ENCODE results near the gene IL25.

The IL25 gene

GRCh38 chr14:23380976-23381375 is 8.4 kb downstream of the IL25 start (continued):
- TF ChIP-seq ZFP3 (CRISPR knock-in tag; IDR thresholded peaks at IDR 0.05) (no peak), POU6F1 (CRISPR knock-in tag; IDR thresholded peaks at IDR 0.05; ENCODE audit: borderline replicate concordance, low read depth) (no peak), CSRNP3 (CRISPR knock-in tag; IDR thresholded peaks at IDR 0.05) (no peak)

GRCh38 chr14:23381871-23382270 is 9.3 kb downstream of the IL25 start:
- no peak for TF ChIP-seq GLIS3 (CRISPR knock-in tag; IDR thresholded peaks at IDR 0.05)
- no peak for TF ChIP-seq CSRNP3 (CRISPR knock-in tag; IDR thresholded peaks at IDR 0.05)
- TF ChIP-seq RARB (CRISPR knock-in tag; IDR thresholded peaks at IDR 0.05) = no peak
- no peak for TF ChIP-seq CSDC2 (CRISPR knock-in tag; IDR thresholded peaks at IDR 0.05)
- no peak for TF ChIP-seq OSR1 (CRISPR knock-in tag; IDR thresholded peaks at IDR 0.05)
- no peak for TF ChIP-seq TCF4 (CRISPR knock-in tag; IDR thresholded peaks at IDR 0.05; ENCODE audit: borderline replicate concordance)
- no peak for TF ChIP-seq ISL1 (CRISPR knock-in tag; IDR thresholded peaks at IDR 0.05)
- TF ChIP-seq PATZ1 (CRISPR knock-in tag; IDR thresholded peaks at IDR 0.05; ENCODE audit: borderline replicate concordance) = no peak
- no peak for TF ChIP-seq ZNF8 (CRISPR knock-in tag; IDR thresholded peaks at IDR 0.05)
- no peak for TF ChIP-seq PPARA (CRISPR knock-in tag; IDR thresholded peaks at IDR 0.05; ENCODE audit: borderline replicate concordance)
- ATAC-seq = no peak

GRCh38 chr14:23382276-23382675 is 9.7 kb downstream of the IL25 start:
- no peak for ATAC-seq
- TF ChIP-seq RARB (CRISPR knock-in tag; IDR thresholded peaks at IDR 0.05) (no peak), SNAI2 (CRISPR knock-in tag; IDR thresholded peaks at IDR 0.05) (no peak), PPARA (CRISPR knock-in tag; IDR thresholded peaks at IDR 0.05; ENCODE audit: borderline replicate concordance) (no peak)

- ATAC-seq = no peak
- no peak for TF ChIP-seq TCF4 (CRISPR knock-in tag; IDR thresholded peaks at IDR 0.05; ENCODE audit: borderline replicate concordance)
- no peak for TF ChIP-seq PATZ1 (CRISPR knock-in tag; IDR thresholded peaks at IDR 0.05; ENCODE audit: borderline replicate concordance)
- TF ChIP-seq ZNF70 (CRISPR knock-in tag; IDR thresholded peaks at IDR 0.05) = no peak
- TF ChIP-seq POU6F1 (CRISPR knock-in tag; IDR thresholded peaks at IDR 0.05; ENCODE audit: borderline replicate concordance, low read depth) = no peak
- TF ChIP-seq ARNTL (CRISPR knock-in tag; IDR thresholded peaks at IDR 0.05; ENCODE audit: borderline replicate concordance, low read depth) = no peak
- no peak for TF ChIP-seq ZNF8 (CRISPR knock-in tag; IDR thresholded peaks at IDR 0.05)
- TF ChIP-seq BACH2 (CRISPR knock-in tag; IDR thresholded peaks at IDR 0.05; ENCODE audit: borderline replicate concordance) = no peak
- TF ChIP-seq CSRNP3 (CRISPR knock-in tag; IDR thresholded peaks at IDR 0.05) = no peak
- TF ChIP-seq RARB (CRISPR knock-in tag; IDR thresholded peaks at IDR 0.05) = no peak
- no peak for TF ChIP-seq OSR1 (CRISPR knock-in tag; IDR thresholded peaks at IDR 0.05)
- no peak for TF ChIP-seq ZC3H10 (CRISPR knock-in tag; IDR thresholded peaks at IDR 0.05)
- no peak for TF ChIP-seq PPARA (CRISPR knock-in tag; IDR thresholded peaks at IDR 0.05; ENCODE audit: borderline replicate concordance)
- no peak for TF ChIP-seq ZNF565 (CRISPR knock-in tag; conservative IDR thresholded peaks at IDR 0.05; ENCODE audit: low read depth)
- no peak for TF ChIP-seq CSDC2 (CRISPR knock-in tag; IDR thresholded peaks at IDR 0.05)
- no peak for TF ChIP-seq TSHZ2 (CRISPR knock-in tag; IDR thresholded peaks at IDR 0.05)
- TF ChIP-seq SNAI2 (CRISPR knock-in tag; IDR thresholded peaks at IDR 0.05) = no peak
- TF ChIP-seq GLIS3 (CRISPR knock-in tag; IDR thresholded peaks at IDR 0.05) = no peak
These were observed 10.3 kb downstream of the IL25 start for GRCh38 chr14:23382731-23383440.
